ENCODE results near the gene NXN.

DNA sequence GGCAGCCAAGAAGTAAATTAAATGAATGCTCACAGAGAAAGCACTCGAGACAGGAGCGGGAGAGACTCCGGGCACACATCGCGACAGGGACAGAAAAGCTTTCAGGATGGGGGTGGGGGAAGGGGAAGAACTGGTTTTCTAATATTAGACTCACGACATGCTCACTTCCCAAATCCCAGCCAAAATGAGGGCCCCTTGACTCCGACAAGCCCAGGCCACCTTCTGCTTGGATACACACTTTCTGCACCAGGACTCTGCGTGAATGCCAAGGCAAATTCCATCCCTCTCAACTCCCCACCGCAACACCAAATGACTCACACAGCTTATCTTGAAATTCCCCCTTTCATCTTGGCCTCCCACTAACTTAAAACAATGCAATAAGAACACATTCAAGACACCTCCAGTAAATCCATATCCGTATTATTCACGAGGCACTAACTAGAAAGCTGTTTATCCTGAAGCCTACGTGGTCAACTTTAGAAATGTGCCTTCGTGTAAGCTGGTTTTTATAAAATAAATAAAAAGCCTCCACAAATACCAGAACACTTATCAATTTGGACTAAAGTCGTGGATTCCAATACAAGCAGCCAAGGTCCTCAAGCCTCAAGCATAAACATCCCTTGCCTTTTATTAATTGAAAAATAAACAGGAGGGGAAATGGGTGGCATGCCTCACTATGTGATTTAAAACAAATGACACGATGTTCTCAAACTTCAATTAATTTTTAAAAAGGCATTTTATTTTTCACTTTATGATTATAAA lies 46.1 kb downstream of the NXN start:
- no peak for TF ChIP-seq EZH2 (IDR thresholded peaks at IDR 0.05; ENCODE audit: borderline replicate concordance, insufficient read depth, low read length, poor library complexity, severe bottlenecking)
- no peak for TF ChIP-seq SMC3 (conservative IDR thresholded peaks at IDR 0.05; ENCODE audit: poor library complexity)
- TF ChIP-seq, protein P1, sequence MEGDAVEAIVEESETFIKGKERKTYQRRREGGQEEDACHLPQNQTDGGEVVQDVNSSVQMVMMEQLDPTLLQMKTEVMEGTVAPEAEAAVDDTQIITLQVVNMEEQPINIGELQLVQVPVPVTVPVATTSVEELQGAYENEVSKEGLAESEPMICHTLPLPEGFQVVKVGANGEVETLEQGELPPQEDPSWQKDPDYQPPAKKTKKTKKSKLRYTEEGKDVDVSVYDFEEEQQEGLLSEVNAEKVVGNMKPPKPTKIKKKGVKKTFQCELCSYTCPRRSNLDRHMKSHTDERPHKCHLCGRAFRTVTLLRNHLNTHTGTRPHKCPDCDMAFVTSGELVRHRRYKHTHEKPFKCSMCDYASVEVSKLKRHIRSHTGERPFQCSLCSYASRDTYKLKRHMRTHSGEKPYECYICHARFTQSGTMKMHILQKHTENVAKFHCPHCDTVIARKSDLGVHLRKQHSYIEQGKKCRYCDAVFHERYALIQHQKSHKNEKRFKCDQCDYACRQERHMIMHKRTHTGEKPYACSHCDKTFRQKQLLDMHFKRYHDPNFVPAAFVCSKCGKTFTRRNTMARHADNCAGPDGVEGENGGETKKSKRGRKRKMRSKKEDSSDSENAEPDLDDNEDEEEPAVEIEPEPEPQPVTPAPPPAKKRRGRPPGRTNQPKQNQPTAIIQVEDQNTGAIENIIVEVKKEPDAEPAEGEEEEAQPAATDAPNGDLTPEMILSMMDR (IDR thresholded peaks at IDR 0.05; ENCODE audit: poor library complexity, severe bottlenecking): no peak
- TF ChIP-seq RAD21 (conservative IDR thresholded peaks at IDR 0.05): no peak
- TF ChIP-seq EP300 (conservative IDR thresholded peaks at IDR 0.05; ENCODE audit: poor library complexity, severe bottlenecking): no peak
- TF ChIP-seq POLR2AphosphoS5 (IDR thresholded peaks at IDR 0.05): no peak
- no peak for TF ChIP-seq TAF1 (IDR thresholded peaks at IDR 0.05; ENCODE audit: low read depth)
